OCI-LY3 (cell line): ENCODE measurements around the gene DDX31.

Experiments
- H2AFZ ChIP-seq: fragments of 200-600, 300-600 bp; shearing (Covaris generic); 2 replicates; pipeline ENCODE4 v1.6.0; 2014; ENCODE audit warnings: antibody characterized with exemption, low read depth, low read length
- H3K27ac ChIP-seq: fragments of 200-600, 300-600 bp; sonication (generic); 2 replicates; pipeline ENCODE4 v1.5.1; 2014; ENCODE audit warnings: mild to moderate bottlenecking, low read length, moderate library complexity, mixed read lengths
- H3K27me3 ChIP-seq: fragments of 200-600, 300-600 bp; sonication (generic); 2 replicates; pipeline ENCODE4 v1.6.1; 2014; ENCODE audit warnings: low read depth, low read length, mixed read lengths
- H3K36me3 ChIP-seq: fragments of 200-600, 300-600 bp; sonication (generic); replicated peaks from 2 replicates; pipeline ENCODE3; 2014; ENCODE audit warnings: low read depth, low read length, mixed read lengths
- H3K4me1 ChIP-seq: fragments of 300-600, 200-600 bp; sonication (generic); 2 replicates; pipeline ENCODE4 v1.6.1; 2014; ENCODE audit warnings: low read length, mixed read lengths
- H3K4me2 ChIP-seq: fragments of 200-600, 300-600 bp; sonication (generic); 2 replicates; pipeline ENCODE4 v1.6.1; 2014; ENCODE audit warnings: low read length, mixed read lengths
- H3K4me3 ChIP-seq: fragments of 300-600, 200-600 bp; sonication (generic); 2 replicates; pipeline ENCODE4 v1.5.1; 2014; ENCODE audit warnings: antibody characterized with exemption, mild to moderate bottlenecking, low read length, moderate library complexity
- H3K79me2 ChIP-seq: fragments of 300-600, 200-600 bp; shearing (Covaris generic); 2 replicates; pipeline ENCODE4 v1.6.1; 2014; ENCODE audit warnings: mild to moderate bottlenecking, low read length, mixed read lengths
- H3K9ac ChIP-seq: fragments of 300-600, 200-600 bp; shearing (Covaris generic); 2 replicates; pipeline ENCODE4 v1.6.0; 2014; ENCODE audit warnings: mild to moderate bottlenecking, low read length, moderate library complexity
- H3K9me3 ChIP-seq: fragments of 200-600, 300-600 bp; shearing (Covaris generic); 2 replicates; pipeline ENCODE4 v1.6.1; 2014; ENCODE audit warnings: low read length, mixed read lengths; ENCODE audit not compliant: insufficient read depth
- H4K20me1 ChIP-seq: fragments of 200-600, 300-600 bp; sonication (generic); 2 replicates; pipeline ENCODE4 v1.6.1; 2016; ENCODE audit warnings: low read length, mixed read lengths; ENCODE audit not compliant: insufficient read depth
- EZH2phosphoT487 ChIP-seq: fragments of 200-600 bp; shearing (Covaris generic); IDR thresholded peaks from 2 replicates; pipeline ENCODE4 v1.6.1; 2018; ENCODE audit warnings: antibody characterized with exemption, mixed run types, low read depth
- TF ChIP-seq, protein P1 (sequence below): fragments of 200-600, 300-600 bp; sonication (generic); IDR thresholded peaks from 2 replicates; pipeline ENCODE4 v1.5.1; 2014; ENCODE audit warnings: antibody characterized with exemption, low read length, low read depth

The DDX31 gene

DNA sequence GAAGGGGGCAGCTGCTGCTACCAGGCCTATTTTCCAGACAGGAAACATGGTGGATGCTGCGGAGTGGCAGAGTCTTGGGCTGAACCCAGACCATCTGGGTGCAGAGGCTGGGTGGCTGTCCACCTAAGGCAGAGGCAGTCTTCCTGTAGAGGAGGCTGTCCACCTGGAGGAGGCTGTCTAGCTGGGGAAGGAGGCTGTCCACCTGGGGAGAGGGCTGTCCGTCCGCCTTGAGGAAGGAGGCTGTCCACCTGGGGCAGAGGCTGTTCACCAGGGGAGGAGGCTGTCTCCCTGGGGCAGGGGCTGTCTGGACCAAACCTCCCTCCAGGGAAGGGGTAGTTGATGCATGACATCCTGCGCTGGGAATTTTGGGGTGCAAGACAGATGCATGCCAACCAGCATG, 126.5 kb downstream of the DDX31 start:
- H3K79me2 ChIP-seq, result no peaks in the 10 kb centered on the region
- no peak overlapping the region for H3K27ac ChIP-seq
- H3K4me2 ChIP-seq, result no peak overlapping the region
- no peaks in the 10 kb centered on the region for H3K27me3 ChIP-seq
- H3K4me1 ChIP-seq, result peaks cover 3% of the 10 kb centered on the region; the same call in 1 of the 2 replicates
- no peak overlapping the region for H2AFZ ChIP-seq
- no peaks in the 10 kb centered on the region for H3K9me3 ChIP-seq
- no peaks in the 10 kb centered on the region for H3K36me3 ChIP-seq
- H3K9ac ChIP-seq, result no peak overlapping the region
- no peaks in the 10 kb centered on the region for H4K20me1 ChIP-seq
- no peak overlapping the region for H3K4me3 ChIP-seq
- TF ChIP-seq, protein P1, sequence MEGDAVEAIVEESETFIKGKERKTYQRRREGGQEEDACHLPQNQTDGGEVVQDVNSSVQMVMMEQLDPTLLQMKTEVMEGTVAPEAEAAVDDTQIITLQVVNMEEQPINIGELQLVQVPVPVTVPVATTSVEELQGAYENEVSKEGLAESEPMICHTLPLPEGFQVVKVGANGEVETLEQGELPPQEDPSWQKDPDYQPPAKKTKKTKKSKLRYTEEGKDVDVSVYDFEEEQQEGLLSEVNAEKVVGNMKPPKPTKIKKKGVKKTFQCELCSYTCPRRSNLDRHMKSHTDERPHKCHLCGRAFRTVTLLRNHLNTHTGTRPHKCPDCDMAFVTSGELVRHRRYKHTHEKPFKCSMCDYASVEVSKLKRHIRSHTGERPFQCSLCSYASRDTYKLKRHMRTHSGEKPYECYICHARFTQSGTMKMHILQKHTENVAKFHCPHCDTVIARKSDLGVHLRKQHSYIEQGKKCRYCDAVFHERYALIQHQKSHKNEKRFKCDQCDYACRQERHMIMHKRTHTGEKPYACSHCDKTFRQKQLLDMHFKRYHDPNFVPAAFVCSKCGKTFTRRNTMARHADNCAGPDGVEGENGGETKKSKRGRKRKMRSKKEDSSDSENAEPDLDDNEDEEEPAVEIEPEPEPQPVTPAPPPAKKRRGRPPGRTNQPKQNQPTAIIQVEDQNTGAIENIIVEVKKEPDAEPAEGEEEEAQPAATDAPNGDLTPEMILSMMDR, result no peak
- TF ChIP-seq EZH2phosphoT487, result no peak
